Panc1 (cell line): ENCODE results near the gene NANOS2. TPM values are rescaled to one million over a fixed set of nuclear protein-coding genes. Genes with fewer than 3 reads are reported as not detected.

Experiments
- ATAC-seq: fragments of 200-7000 bp; cut with Tn5 transposase; 2 replicates; pipeline ENCODE4 v1.9.1; 2020; ENCODE audit warnings: mild to moderate bottlenecking, moderate library complexity
- BruUV-seq: library from RNA; stranded (reverse); fragments of 400-500 nt; replicated peaks from 2 replicates; lab custom pipeline; 2021; lab: Mats Ljungman, UMichigan
- CTCF ChIA-PET: fragments of 300-600 bp; sonication (Branson Sonifier 250); formaldehyde crosslinking; loops from one replicate; lab custom pipeline; 2022; ENCODE audit warnings: antibody characterized with exemption; lab: Charles Lee
- POLR2A ChIA-PET: fragments of 300-600 bp; sonication (Branson Sonifier 250); formaldehyde crosslinking; loops from one replicate; lab custom pipeline; 2022; ENCODE audit warnings: antibody characterized with exemption; lab: Charles Lee
- DNase-seq: peaks from one replicate; pipeline ENCODE4 v3.0.0-alpha.2; 2010; ENCODE audit warnings: low read depth, low spot score
- H3K27ac ChIP-seq: 2 replicates; pipeline ENCODE4 v1.5.1; 2011; ENCODE audit warnings: mild to moderate bottlenecking, low read length, inconsistent platforms
- H3K27me3 ChIP-seq: fragments of 200-500 bp; sonication (Bioruptor generic); 2 replicates; pipeline ENCODE4 v1.6.0; 2014; ENCODE audit warnings: low read length, inconsistent platforms; ENCODE audit not compliant: control insufficient read depth, insufficient read depth
- H3K36me3 ChIP-seq: fragments of 200-500 bp; sonication (Bioruptor generic); 2 replicates; pipeline ENCODE4 v1.5.1; 2014; ENCODE audit warnings: inconsistent platforms, mild to moderate bottlenecking, low read length, moderate library complexity; ENCODE audit not compliant: control insufficient read depth, insufficient read depth
- H3K4me1 ChIP-seq: 2 replicates; pipeline ENCODE4 v1.5.1; 2011; ENCODE audit warnings: inconsistent platforms, mild to moderate bottlenecking, low read length, moderate library complexity; ENCODE audit not compliant: control insufficient read depth, insufficient read depth
- H3K4me3 ChIP-seq, 2 experiments: 2 replicates each; pipeline ENCODE4 v1.5.1; 2011 to 2012; ENCODE audit warnings: low read depth in 2 of 2, low read length in 2 of 2, mild to moderate bottlenecking in 2 of 2, inconsistent platforms in 1 of 2, moderate library complexity in 1 of 2
- H3K9me3 ChIP-seq: fragments of 200-500 bp; sonication (Bioruptor generic); 2 replicates; pipeline ENCODE4 v1.5.1; 2014; ENCODE audit warnings: low read depth, mild to moderate bottlenecking, inconsistent platforms, low read length, moderate library complexity; ENCODE audit not compliant: control insufficient read depth, insufficient read depth
- POLR2AphosphoS5 ChIP-seq: IDR thresholded peaks from 2 replicates; pipeline ENCODE4 v1.6.1; 2012; ENCODE audit warnings: mild to moderate bottlenecking, low read depth, low read length, moderate library complexity
- SIN3A ChIP-seq: IDR thresholded peaks from 2 replicates; pipeline ENCODE4 v1.6.1; 2012; ENCODE audit warnings: low read depth, mild to moderate bottlenecking, low read length, moderate library complexity, borderline replicate concordance; ENCODE audit not compliant: insufficient read depth
- TCF7L2 ChIP-seq: IDR thresholded peaks from 2 replicates; pipeline ENCODE4 v1.6.1; 2011; ENCODE audit warnings: mild to moderate bottlenecking, low read depth, low read length, inconsistent platforms
- in situ Hi-C: cut with HindIII; loops from 2 replicates; pipeline ENCODE4 v1.10.0; 2016; ENCODE audit warnings: low sequenced_read_pairs, low pct_unique_long_range_greater_than_20kb
- intact Hi-C: fragments of 100-400 bp; cut with micrococcal nuclease; formaldehyde crosslinking; loops from one replicate; pipeline ENCODE4 v1.10.0; 2022; ENCODE audit not compliant: unreplicated experiment
- total RNA-seq: library from RNA; stranded (reverse); gene quantifications from one replicate; pipeline ENCODE4 v1.2.1, GENCODE V29; 2021; ENCODE audit not compliant: unreplicated experiment
- TF ChIP-seq, protein P1 (sequence below), 2 experiments: IDR thresholded peaks; 2 replicates each; pipeline ENCODE4 v1.6.1; 2011 to 2012; ENCODE audit warnings: low read depth in 2 of 2, control low read depth in 1 of 2, low read length in 1 of 2, mild to moderate bottlenecking in 1 of 2, moderate library complexity in 1 of 2; ENCODE audit not compliant: insufficient read depth in 1 of 2
- TF ChIP-seq, protein P2 (sequence below): fragments of 450-650 bp; IDR thresholded peaks from 2 replicates; pipeline ENCODE4 v1.5.1; 2017; ENCODE audit warnings: mild to moderate bottlenecking

NANOS2 gene
- total RNA-seq, 1 experiment from 2014 or later = not detected

DNA sequence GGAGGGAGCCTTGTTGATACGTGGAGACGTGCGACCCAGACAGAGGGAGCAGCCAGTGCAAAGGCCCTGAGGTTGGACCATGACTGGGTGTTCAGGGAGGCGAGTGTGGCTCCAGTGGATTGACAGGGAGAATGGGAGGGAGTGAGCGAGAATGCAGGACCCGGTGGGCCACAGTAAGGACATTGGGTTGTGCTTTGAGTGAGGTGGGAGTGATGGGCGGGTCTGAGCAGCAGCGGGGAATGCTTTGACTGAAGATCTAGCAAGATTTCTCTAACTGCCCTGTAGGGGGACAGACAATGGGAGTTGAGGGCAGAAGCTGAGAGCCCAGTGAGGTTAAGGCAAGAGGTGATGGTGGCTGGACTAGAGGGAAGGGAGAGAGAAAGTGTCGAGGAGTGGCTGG lies 7.7 kb upstream of the NANOS2 start:
- no peaks in the 10 kb centered on the region for H3K9me3 ChIP-seq
- no peak for DNase-seq
- no peaks in the 10 kb centered on the region for H3K4me1 ChIP-seq
- in situ Hi-C loops = no loop called here
- POLR2A ChIA-PET = no interaction called here
- no peaks in the 10 kb centered on the region for H3K27me3 ChIP-seq
- no TSS peak for BruUV-seq
- ATAC-seq = peak; percentile 75
- CTCF ChIA-PET = no interaction called here
- intact Hi-C loops = no loop called here
- no peak for TF ChIP-seq TCF7L2
- TF ChIP-seq, protein P1, sequence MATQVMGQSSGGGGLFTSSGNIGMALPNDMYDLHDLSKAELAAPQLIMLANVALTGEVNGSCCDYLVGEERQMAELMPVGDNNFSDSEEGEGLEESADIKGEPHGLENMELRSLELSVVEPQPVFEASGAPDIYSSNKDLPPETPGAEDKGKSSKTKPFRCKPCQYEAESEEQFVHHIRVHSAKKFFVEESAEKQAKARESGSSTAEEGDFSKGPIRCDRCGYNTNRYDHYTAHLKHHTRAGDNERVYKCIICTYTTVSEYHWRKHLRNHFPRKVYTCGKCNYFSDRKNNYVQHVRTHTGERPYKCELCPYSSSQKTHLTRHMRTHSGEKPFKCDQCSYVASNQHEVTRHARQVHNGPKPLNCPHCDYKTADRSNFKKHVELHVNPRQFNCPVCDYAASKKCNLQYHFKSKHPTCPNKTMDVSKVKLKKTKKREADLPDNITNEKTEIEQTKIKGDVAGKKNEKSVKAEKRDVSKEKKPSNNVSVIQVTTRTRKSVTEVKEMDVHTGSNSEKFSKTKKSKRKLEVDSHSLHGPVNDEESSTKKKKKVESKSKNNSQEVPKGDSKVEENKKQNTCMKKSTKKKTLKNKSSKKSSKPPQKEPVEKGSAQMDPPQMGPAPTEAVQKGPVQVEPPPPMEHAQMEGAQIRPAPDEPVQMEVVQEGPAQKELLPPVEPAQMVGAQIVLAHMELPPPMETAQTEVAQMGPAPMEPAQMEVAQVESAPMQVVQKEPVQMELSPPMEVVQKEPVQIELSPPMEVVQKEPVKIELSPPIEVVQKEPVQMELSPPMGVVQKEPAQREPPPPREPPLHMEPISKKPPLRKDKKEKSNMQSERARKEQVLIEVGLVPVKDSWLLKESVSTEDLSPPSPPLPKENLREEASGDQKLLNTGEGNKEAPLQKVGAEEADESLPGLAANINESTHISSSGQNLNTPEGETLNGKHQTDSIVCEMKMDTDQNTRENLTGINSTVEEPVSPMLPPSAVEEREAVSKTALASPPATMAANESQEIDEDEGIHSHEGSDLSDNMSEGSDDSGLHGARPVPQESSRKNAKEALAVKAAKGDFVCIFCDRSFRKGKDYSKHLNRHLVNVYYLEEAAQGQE (IDR thresholded peaks at IDR 0.05; ENCODE audit: insufficient read depth in 1 of 2, low read depth in 2 of 2, low read length in 1 of 2) = no peak
- no peak for TF ChIP-seq SIN3A
- TF ChIP-seq, protein P2, sequence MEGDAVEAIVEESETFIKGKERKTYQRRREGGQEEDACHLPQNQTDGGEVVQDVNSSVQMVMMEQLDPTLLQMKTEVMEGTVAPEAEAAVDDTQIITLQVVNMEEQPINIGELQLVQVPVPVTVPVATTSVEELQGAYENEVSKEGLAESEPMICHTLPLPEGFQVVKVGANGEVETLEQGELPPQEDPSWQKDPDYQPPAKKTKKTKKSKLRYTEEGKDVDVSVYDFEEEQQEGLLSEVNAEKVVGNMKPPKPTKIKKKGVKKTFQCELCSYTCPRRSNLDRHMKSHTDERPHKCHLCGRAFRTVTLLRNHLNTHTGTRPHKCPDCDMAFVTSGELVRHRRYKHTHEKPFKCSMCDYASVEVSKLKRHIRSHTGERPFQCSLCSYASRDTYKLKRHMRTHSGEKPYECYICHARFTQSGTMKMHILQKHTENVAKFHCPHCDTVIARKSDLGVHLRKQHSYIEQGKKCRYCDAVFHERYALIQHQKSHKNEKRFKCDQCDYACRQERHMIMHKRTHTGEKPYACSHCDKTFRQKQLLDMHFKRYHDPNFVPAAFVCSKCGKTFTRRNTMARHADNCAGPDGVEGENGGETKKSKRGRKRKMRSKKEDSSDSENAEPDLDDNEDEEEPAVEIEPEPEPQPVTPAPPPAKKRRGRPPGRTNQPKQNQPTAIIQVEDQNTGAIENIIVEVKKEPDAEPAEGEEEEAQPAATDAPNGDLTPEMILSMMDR = no peak; the same call in 1 of the 2 replicates
- no peak for TF ChIP-seq POLR2AphosphoS5
- H3K36me3 ChIP-seq = no peaks in the 10 kb centered on the region
- H3K27ac ChIP-seq = no peak overlapping the region
- H3K4me3 ChIP-seq = no peak overlapping the region

DNA sequence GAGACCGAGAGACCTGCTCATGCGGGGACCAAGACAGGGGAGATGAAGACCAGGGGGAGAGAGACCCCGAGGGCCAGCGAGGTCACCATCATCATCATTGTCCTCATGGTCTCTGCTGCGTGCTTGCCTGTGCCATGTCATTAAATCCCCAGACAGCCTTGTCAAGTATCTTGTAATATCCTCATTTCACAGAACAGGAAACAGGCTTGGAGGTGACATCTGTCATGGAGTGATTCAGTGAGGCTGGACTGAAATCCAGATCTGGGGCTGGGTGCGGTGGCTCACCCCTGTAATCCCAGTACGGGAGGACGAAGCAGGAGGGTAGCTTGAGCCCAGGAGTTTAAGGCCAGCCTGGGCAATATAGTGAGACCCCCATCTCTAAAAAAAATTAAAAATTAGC lies 5.9 kb upstream of the NANOS2 start:
- TF ChIP-seq POLR2AphosphoS5 = no peak
- TF ChIP-seq, protein P2 = no peak
- TF ChIP-seq, protein P1 (IDR thresholded peaks at IDR 0.05; ENCODE audit: insufficient read depth in 1 of 2, low read depth in 2 of 2, low read length in 1 of 2) = no peak
- no peak for TF ChIP-seq SIN3A
- TF ChIP-seq TCF7L2 = no peak
- no TSS peak for BruUV-seq
- no peak for DNase-seq
- ATAC-seq = peak; percentile 48
- CTCF ChIA-PET = interaction anchor here (0.6 kb wide), 1 partner anchor 25 kb away, joined by 3 read pairs; no protein-coding TSS in a partner anchor
- no peaks in the 10 kb centered on the region for H3K36me3 ChIP-seq
- in situ Hi-C loops = no loop called here
- intact Hi-C loops = no loop called here
- no peak overlapping the region for H3K27ac ChIP-seq
- no peaks in the 10 kb centered on the region for H3K4me1 ChIP-seq
- H3K9me3 ChIP-seq = no peaks in the 10 kb centered on the region
- POLR2A ChIA-PET = no interaction called here
- H3K27me3 ChIP-seq = no peaks in the 10 kb centered on the region
- no peak overlapping the region for H3K4me3 ChIP-seq
